ENCODE results near the gene PIM1.

Gene PIM1

DNA sequence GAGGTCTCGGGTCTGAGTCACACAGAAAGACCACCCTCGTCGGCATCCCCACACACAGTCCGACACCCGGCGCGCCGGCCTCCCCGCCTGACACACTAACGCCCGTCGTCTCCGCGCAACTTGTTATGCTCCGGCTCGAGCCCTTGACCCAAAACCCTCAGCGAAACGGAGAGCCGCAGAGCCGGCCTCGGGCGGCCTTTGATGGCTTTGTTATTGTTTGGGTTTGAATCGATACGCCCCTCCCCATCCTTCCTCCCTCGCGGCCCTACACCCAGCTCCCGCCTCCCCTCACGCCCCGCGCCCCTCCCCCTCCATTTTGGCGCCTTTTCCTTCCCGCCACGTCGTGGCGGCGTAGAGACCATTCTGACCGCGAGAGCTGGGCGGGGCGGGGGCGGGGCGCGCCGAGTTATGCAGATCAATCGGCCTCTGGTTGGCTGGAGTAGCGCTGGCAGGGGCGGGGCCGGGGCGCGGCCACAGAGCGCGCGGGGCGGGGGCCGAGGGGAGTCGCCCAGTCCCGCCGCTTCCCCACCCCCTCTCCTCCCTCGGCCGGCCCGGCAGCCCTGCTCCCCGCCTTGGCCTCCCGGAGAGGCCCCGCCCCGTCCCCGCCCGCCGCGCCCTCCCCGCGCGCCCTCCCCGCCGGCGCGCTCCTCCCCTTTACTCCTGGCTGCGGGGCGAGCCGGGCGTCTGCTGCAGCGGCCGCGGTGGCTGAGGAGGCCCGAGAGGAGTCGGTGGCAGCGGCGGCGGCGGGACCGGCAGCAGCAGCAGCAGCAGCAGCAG, at the start of gene PIM1:
PIM1 (plus strand) TSS at position 657 of the 777 bp plus-strand sequence. CDS start 424 bp downstream, outside the sequence.
- DNase-seq (ENCODE audit: extremely low read depth, low read depth) = peak; percentile 96
- TF ChIP-seq, protein P1, sequence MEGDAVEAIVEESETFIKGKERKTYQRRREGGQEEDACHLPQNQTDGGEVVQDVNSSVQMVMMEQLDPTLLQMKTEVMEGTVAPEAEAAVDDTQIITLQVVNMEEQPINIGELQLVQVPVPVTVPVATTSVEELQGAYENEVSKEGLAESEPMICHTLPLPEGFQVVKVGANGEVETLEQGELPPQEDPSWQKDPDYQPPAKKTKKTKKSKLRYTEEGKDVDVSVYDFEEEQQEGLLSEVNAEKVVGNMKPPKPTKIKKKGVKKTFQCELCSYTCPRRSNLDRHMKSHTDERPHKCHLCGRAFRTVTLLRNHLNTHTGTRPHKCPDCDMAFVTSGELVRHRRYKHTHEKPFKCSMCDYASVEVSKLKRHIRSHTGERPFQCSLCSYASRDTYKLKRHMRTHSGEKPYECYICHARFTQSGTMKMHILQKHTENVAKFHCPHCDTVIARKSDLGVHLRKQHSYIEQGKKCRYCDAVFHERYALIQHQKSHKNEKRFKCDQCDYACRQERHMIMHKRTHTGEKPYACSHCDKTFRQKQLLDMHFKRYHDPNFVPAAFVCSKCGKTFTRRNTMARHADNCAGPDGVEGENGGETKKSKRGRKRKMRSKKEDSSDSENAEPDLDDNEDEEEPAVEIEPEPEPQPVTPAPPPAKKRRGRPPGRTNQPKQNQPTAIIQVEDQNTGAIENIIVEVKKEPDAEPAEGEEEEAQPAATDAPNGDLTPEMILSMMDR (IDR thresholded peaks at IDR 0.05; ENCODE audit: low read depth, low read length) = no peak

GRCh38 chr6:37121556-37121955, 48.4 kb upstream of the PIM1 start:
- TF ChIP-seq, protein P1 (IDR thresholded peaks at IDR 0.05; ENCODE audit: low read depth, low read length) = no peak
- no peak for DNase-seq (ENCODE audit: extremely low read depth, low read depth)

GRCh38 chr6:37122861-37123260, 47.1 kb upstream of the PIM1 start:
- TF ChIP-seq, protein P1 (IDR thresholded peaks at IDR 0.05; ENCODE audit: low read depth, low read length) = no peak
- no peak for DNase-seq (ENCODE audit: extremely low read depth, low read depth)

GRCh38 chr6:37123957-37124729, 45.8 kb upstream of the PIM1 start:
- no peak for DNase-seq (ENCODE audit: extremely low read depth, low read depth)
- TF ChIP-seq, protein P1 (IDR thresholded peaks at IDR 0.05; ENCODE audit: low read depth, low read length) = no peak

- DNase-seq (ENCODE audit: extremely low read depth, low read depth) = no peak
- TF ChIP-seq, protein P1 (IDR thresholded peaks at IDR 0.05; ENCODE audit: low read depth, low read length) = no peak
Measured at GRCh38 chr6:37125774-37126492, 44.0 kb upstream of the PIM1 start.

- TF ChIP-seq, protein P1 (IDR thresholded peaks at IDR 0.05; ENCODE audit: low read depth, low read length) = no peak
- no peak for DNase-seq (ENCODE audit: extremely low read depth, low read depth)
Measured at GRCh38 chr6:37126493-37126958, 43.4 kb upstream of the PIM1 start.

Data from AG09319 (cell line).